ENCODE measurements around the gene RELN.

- TF ChIP-seq POLR2AphosphoS5 (IDR thresholded peaks at IDR 0.05; ENCODE audit: insufficient read depth in 1 of 2, low read depth in 1 of 2): no peak
- TF ChIP-seq CTCF (IDR thresholded peaks at IDR 0.05): no peak
Observed at GRCh38 chr7:103915680-103916357, 73.6 kb downstream of the RELN start.
